HEK293 (cell line): ENCODE measurements around the gene ATP2A2.

Experiments
- CTCF ChIP-seq: fragments of 450-650 bp; formaldehyde crosslinking; IDR thresholded peaks from 2 replicates; pipeline ENCODE4 v1.5.1; 2016; ENCODE audit warnings: missing biosample characterization, missing genetic modification characterization
- ZBTB44 ChIP-seq: fragments of 450-650 bp; IDR thresholded peaks from 2 replicates; pipeline ENCODE4 v1.5.1; 2018; ENCODE audit warnings: missing biosample characterization, mild to moderate bottlenecking, missing genetic modification characterization
- ZNF18 ChIP-seq: fragments of 450-650 bp; formaldehyde crosslinking; IDR thresholded peaks from 2 replicates; pipeline ENCODE4 v1.5.1; 2016; ENCODE audit warnings: missing biosample characterization, missing genetic modification characterization
- ZNF324 ChIP-seq: fragments of 450-650 bp; formaldehyde crosslinking; IDR thresholded peaks from 2 replicates; pipeline ENCODE4 v1.5.1; 2016; ENCODE audit warnings: missing biosample characterization, missing genetic modification characterization

- TF ChIP-seq CTCF (tag by site-specific recombination) (no peak), ZNF18 (no peak), ZBTB44 (tag by site-specific recombination) (no peak), ZNF324 (no peak)
Observed at GRCh38 chr12:110286623-110287022, 5.6 kb downstream of the ATP2A2 start.
